GM10266 (cell line): ENCODE data around the gene MBP.

Source experiments
- DNase-seq: peaks from one replicate; pipeline ENCODE4 v3.0.0; 2012; ENCODE audit errors: extremely low spot score
- TF ChIP-seq, protein P1 (sequence below): IDR thresholded peaks from 2 replicates; pipeline ENCODE4 v1.5.1; 2012; ENCODE audit warnings: mild to moderate bottlenecking, low read depth; ENCODE audit not compliant: control insufficient read depth, insufficient read depth; ENCODE audit errors: missing control alignments

The MBP gene

DNA sequence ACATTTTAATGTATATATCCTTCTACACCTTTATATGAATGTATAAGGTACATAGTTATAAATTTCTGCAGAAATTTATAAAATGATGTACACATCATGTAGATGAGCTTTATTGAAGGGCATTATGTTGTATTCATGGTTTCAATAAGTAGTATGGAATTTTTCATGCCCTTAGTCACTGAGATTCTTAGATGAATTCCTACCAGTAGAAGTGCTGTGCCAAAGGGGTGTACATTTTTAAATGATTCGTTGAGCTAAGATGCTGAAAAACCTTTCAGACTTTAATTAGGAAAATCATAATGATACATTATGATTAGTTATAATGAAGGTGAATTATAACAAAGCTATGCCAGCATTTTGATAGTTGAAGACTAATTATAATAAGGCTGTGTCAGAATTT, 195.0 kb downstream of the MBP start:
- TF ChIP-seq, protein P1, sequence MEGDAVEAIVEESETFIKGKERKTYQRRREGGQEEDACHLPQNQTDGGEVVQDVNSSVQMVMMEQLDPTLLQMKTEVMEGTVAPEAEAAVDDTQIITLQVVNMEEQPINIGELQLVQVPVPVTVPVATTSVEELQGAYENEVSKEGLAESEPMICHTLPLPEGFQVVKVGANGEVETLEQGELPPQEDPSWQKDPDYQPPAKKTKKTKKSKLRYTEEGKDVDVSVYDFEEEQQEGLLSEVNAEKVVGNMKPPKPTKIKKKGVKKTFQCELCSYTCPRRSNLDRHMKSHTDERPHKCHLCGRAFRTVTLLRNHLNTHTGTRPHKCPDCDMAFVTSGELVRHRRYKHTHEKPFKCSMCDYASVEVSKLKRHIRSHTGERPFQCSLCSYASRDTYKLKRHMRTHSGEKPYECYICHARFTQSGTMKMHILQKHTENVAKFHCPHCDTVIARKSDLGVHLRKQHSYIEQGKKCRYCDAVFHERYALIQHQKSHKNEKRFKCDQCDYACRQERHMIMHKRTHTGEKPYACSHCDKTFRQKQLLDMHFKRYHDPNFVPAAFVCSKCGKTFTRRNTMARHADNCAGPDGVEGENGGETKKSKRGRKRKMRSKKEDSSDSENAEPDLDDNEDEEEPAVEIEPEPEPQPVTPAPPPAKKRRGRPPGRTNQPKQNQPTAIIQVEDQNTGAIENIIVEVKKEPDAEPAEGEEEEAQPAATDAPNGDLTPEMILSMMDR = no peak
- no peak for DNase-seq

DNA sequence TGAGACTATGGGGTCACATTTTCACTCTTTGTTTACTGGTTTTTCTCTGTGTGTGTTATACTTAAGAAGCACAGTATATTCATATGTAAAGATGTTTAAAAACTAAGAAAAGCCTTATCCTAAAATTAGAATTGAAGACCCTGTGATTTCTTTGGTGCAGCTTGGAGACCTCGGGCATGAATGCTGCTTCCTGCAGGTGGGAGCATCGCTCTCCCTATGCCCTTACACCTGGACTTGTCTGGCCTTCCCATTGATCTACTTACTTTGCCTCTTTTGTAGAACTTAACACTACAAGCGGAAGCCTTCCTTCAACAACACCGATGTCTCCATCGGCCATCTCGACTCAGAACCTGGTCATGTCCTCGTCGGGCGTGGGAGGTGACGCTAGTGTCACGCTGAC, 195.7 kb downstream of the MBP start:
- TF ChIP-seq, protein P1 = no peak
- no peak for DNase-seq

DNA sequence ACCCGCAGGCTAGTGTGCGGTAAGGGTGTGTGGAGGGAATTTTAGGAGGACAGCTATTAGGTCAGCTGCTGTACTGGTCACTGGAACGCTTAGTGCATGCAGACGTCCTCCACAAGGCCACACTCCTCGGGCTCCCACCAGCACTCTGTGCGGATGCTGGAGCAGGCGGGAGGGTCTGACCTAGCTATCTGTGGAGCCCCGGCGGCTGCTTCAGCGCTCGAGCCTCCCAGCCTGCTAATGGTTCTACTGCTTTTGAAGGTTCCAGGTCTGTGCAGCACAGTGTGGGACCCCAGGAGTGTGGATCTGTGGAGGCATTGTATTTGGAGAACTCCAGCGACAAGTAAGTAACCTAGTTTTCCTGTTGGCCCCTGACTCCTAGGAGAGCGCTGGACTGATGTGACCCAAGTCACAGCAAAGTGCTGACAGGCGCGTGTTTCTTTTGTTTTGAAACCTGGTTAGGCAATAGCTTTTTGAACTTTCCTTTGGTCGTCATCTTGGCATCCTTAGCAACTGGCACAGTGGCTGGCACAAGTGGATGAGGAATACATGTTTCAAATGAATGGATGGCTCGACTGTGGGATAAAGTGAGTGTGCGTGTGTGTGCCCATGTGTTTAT, 196.8 kb downstream of the MBP start:
- DNase-seq = no peak
- TF ChIP-seq, protein P1 = no peak

DNA sequence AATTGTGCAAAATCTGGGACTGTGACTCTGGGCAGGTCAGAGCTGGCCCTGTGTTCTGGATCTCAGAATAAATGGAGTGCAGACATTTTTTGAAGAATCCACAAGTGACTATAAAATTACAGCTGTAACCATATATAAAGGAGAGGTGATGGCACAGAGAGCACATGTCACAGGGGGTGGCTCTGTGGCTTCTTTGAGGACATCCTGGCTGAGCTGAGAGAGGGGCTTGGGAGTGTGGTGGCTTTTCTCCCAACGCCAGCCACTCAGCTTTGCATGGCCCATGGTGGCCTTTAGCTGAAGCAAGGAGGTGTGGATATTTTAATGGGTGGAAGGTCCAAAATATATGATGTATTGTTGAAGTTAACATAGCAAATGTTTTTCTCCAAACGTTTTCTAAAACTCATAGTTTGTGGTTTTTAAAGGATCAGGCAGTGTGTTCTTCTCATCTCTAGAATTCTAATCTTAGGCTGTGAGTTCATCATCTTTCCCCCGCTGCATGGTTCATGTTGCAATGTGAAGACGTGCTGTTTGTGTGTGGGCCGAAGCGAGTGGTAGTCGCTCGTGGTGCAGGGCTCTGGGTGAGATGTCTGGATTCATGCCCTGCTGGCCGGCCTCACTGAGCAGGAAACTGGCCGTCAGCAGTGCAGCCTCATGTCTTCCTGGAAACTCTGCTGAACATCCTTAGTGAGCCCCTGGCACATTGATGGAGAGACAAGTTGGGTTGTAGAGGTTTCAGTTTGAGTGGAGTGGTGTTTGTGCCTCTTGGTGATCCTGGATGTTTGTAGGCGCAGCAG, 200.4 kb downstream of the MBP start:
- no peak for DNase-seq
- TF ChIP-seq, protein P1 = no peak

DNA sequence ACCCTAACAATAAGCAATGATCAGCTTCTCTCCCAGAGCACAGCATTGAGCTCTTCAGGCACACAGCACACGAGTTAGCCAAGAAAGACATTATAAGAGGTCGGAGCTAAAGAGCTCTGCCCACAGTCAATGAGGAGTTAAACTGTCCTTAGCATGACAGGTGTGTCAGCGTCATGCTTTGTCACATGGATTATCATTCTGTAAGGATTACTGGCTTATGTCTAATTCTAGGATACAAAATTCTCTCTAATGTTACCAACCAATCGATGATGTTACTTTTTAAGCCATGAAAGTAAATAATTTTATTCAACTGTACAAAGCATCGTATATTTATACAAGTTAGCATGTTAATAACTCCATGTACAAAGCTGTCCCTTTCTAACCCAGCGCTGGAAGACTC, 201.4 kb downstream of the MBP start:
- DNase-seq = no peak
- TF ChIP-seq, protein P1 = no peak
